Vagina (tissue), 2 donors: ENCODE results near the gene SLC37A1.

Source experiments
- CTCF ChIP-seq, 3 experiments: fragments of 450-650 bp in 2 of 3; fragments of 200-600 bp in 1 of 3; sonication (generic) in 1 of 3; IDR thresholded peaks; one replicate each; pipeline ENCODE4 v1.5.1; 2017 to 2019; ENCODE audit warnings: antibody characterized with exemption in 3 of 3, mild to moderate bottlenecking in 2 of 3, moderate library complexity in 2 of 3
- POLR2A ChIP-seq, 2 donors: fragments of 450-650 bp; IDR thresholded peaks; one replicate each; pipeline ENCODE4 v1.6.1; 2017; ENCODE audit warnings: antibody characterized with exemption in 2 of 2, mild to moderate bottlenecking in 2 of 2, moderate library complexity in 2 of 2
- POLR2AphosphoS5 ChIP-seq, 2 donors: sonication (generic); formaldehyde crosslinking; IDR thresholded peaks; one replicate each; pipeline ENCODE4 v1.9.0; 2017; ENCODE audit warnings: antibody characterized with exemption in 2 of 2, mild to moderate bottlenecking in 2 of 2, low read depth in 1 of 2; ENCODE audit not compliant: insufficient read depth in 1 of 2

GRCh38 chr21:42571391-42572150, 57.9 kb downstream of the SLC37A1 start:
- TF ChIP-seq CTCF (IDR thresholded peaks at IDR 0.05) (no peak), POLR2AphosphoS5 (IDR thresholded peaks at IDR 0.05; ENCODE audit: insufficient read depth in 1 of 2, low read depth in 1 of 2) (no peak), POLR2A (IDR thresholded peaks at IDR 0.05) (no peak)
